ENCODE measurements around the gene SRA1. TPM values are rescaled to one million over a fixed set of nuclear protein-coding genes. Genes with fewer than 3 reads are reported as not detected.

The SRA1 gene
- total and polyA plus RNA-seq, 2 of the 13 experiments (the other 11 are each of a cell fraction or from before 2014, with no cell fraction given): 14.2 to 32.8 TPM

DNA sequence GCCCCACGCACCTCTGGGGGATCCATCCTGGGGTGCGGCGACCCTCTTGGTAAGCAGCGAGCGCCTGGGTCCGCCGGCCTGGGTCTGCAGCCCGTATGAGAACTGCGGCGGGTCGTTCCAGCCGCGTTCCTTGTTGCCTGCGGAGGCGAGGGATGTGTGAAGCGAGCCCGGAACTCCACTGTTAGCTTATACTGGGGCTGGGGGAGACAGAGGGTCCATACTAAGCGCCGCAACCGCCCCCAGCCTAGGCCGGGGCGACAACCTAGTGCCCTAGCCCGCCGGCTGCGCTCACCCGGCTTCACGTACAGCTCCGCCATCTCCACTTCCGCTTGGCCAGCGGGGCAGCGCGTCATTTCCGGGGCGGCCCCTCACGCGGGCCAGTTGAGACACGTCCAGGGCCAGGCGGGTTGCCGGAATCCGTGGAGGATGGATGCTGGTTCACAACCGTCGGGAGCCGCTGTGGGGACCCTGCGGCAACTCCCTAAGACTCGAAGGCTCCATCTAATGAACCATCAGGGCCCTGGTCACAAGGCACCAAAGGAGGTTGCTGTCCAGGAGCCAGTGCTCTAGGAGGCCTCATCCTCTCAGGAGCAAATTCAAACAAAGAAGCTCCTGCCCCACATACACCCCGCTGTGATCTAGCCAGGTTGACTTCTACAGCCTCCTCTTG, at the start of gene SRA1 (continued):
- TF ChIP-seq BHLHE40 (IDR thresholded peaks at IDR 0.05; ENCODE audit: low read length): peak; percentile 15; the same call in 1 of the 2 replicates
- no peak for TF ChIP-seq ZNF550 (CRISPR knock-in tag; IDR thresholded peaks at IDR 0.05; ENCODE audit: borderline replicate concordance)
- TF ChIP-seq, protein P1, sequence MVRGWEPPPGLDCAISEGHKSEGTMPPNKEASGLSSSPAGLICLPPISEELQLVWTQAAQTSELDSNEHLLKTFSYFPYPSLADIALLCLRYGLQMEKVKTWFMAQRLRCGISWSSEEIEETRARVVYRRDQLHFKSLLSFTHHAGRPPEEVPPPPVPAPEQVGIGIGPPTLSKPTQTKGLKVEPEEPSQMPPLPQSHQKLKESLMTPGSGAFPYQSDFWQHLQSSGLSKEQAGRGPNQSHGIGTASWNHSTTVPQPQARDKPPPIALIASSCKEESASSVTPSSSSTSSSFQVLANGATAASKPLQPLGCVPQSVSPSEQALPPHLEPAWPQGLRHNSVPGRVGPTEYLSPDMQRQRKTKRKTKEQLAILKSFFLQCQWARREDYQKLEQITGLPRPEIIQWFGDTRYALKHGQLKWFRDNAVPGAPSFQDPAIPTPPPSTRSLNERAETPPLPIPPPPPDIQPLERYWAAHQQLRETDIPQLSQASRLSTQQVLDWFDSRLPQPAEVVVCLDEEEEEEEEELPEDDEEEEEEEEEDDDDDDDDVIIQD (CRISPR knock-in tag; IDR thresholded peaks at IDR 0.05; ENCODE audit: low read depth): no peak
- TF ChIP-seq ZFP36 (IDR thresholded peaks at IDR 0.05; ENCODE audit: borderline replicate concordance, low read depth, low read length, partially characterized antibody): no peak
- TF ChIP-seq LBX2 (CRISPR knock-in tag; IDR thresholded peaks at IDR 0.05; ENCODE audit: borderline replicate concordance): no peak; the same call in 1 of the 2 replicates
- peak; percentile 48; the same call in 1 of the 2 replicates for TF ChIP-seq PHF21A (CRISPR knock-in tag; IDR thresholded peaks at IDR 0.05)
- TF ChIP-seq SIN3B (IDR thresholded peaks at IDR 0.05; ENCODE audit: low read length): no peak; the same call in none of the 2 replicates
- TF ChIP-seq U2AF1 (optimal IDR thresholded peaks at IDR 0.05; ENCODE audit: low read depth, low read length): no peak
- TF ChIP-seq SUZ12 (IDR thresholded peaks at IDR 0.05; ENCODE audit: low read depth, low read length): no peak
- TF ChIP-seq YY1 (IDR thresholded peaks at IDR 0.05; ENCODE audit: insufficient read depth, insufficient replicate concordance, low read depth, low read length): peak; percentile 83
- peak; percentile 91 for TF ChIP-seq CBFB (CRISPR knock-in tag; IDR thresholded peaks at IDR 0.05)
- no peak for TF ChIP-seq PAX8 (CRISPR knock-in tag; IDR thresholded peaks at IDR 0.05; ENCODE audit: borderline replicate concordance)
- TF ChIP-seq AKAP8 (CRISPR knock-in tag; IDR thresholded peaks at IDR 0.05): peak; percentile 80; the same call in 1 of the 2 replicates
- 0 out of 2 replicates have a peak, but pooled peaks have one; percentile 60 for TF ChIP-seq ZFP37 (CRISPR knock-in tag; IDR thresholded peaks at IDR 0.05; ENCODE audit: borderline replicate concordance)
- no peak for TF ChIP-seq TEF (CRISPR knock-in tag; IDR thresholded peaks at IDR 0.05)
- no peak for TF ChIP-seq BRCA1 (CRISPR knock-in tag; IDR thresholded peaks at IDR 0.05)
- no peak for TF ChIP-seq ZNF280D (CRISPR knock-in tag; IDR thresholded peaks at IDR 0.05)
- no peak for TF ChIP-seq RCOR2 (CRISPR knock-in tag; IDR thresholded peaks at IDR 0.05)
- TF ChIP-seq MAF1 (CRISPR knock-in tag; IDR thresholded peaks at IDR 0.05; ENCODE audit: borderline replicate concordance): no peak
- no peak for TF ChIP-seq HES4 (CRISPR knock-in tag; IDR thresholded peaks at IDR 0.05; ENCODE audit: borderline replicate concordance)
- peak; percentile 82 for TF ChIP-seq DRAP1 (CRISPR knock-in tag; IDR thresholded peaks at IDR 0.05)
- no peak for TF ChIP-seq TBX3 (IDR thresholded peaks at IDR 0.05; ENCODE audit: borderline replicate concordance)
- TF ChIP-seq ZNF652 (CRISPR knock-in tag; IDR thresholded peaks at IDR 0.05; ENCODE audit: borderline replicate concordance, low read depth): no peak
- TF ChIP-seq HOXA5 (CRISPR knock-in tag; IDR thresholded peaks at IDR 0.05): no peak

All from HepG2 (cell line).